Astrocyte (in vitro differentiated cells and primary cell): ENCODE data around the gene NEK2.

Experiments
- EZH2 ChIP-seq: IDR thresholded peaks from 2 replicates; pipeline ENCODE4 v1.6.1; 2012; ENCODE audit warnings: mild to moderate bottlenecking, low read length, inconsistent platforms; ENCODE audit not compliant: insufficient read depth
- TF ChIP-seq, protein P1 (sequence below): IDR thresholded peaks from 2 replicates; pipeline ENCODE4 v1.5.1; 2011; ENCODE audit warnings: low read depth, mild to moderate bottlenecking, inconsistent platforms, low read length, moderate library complexity; ENCODE audit not compliant: insufficient read depth

DNA sequence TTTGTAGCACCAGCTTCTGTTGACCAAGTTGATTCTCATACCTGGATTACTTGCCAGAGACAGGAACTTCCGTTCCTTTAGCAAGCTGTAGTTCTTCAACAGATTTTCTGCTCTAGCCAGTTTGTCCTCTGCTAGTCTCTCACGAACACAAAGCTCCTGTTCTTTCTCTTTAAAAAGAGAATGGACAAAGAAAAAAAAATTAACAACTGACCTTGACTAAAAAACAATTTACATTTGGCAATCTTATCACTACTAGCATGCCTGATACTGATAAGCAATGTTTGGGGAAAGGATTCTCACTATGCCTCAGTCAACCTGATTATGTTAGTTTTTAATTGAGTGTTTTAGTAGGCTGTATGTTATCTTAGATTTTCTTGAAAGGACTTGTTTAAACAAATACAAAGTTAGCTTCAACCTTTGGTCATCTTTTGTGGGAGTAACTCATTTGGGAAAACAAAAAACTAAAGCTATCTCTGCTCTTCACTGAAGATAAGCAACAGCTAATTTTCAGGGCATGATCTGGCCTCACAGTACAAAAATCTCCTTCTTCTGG, 8.3 kb downstream of the NEK2 start:
- no peak for TF ChIP-seq EZH2
- TF ChIP-seq, protein P1, sequence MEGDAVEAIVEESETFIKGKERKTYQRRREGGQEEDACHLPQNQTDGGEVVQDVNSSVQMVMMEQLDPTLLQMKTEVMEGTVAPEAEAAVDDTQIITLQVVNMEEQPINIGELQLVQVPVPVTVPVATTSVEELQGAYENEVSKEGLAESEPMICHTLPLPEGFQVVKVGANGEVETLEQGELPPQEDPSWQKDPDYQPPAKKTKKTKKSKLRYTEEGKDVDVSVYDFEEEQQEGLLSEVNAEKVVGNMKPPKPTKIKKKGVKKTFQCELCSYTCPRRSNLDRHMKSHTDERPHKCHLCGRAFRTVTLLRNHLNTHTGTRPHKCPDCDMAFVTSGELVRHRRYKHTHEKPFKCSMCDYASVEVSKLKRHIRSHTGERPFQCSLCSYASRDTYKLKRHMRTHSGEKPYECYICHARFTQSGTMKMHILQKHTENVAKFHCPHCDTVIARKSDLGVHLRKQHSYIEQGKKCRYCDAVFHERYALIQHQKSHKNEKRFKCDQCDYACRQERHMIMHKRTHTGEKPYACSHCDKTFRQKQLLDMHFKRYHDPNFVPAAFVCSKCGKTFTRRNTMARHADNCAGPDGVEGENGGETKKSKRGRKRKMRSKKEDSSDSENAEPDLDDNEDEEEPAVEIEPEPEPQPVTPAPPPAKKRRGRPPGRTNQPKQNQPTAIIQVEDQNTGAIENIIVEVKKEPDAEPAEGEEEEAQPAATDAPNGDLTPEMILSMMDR, result no peak
